Fibroblast of peridontal ligament (primary cell): ENCODE measurements around the gene MYBPHL.

Experiments used
- DNase-seq: peaks from one replicate; pipeline ENCODE4 v3.0.0-alpha.2; 2010; ENCODE audit errors: extremely low read depth

The MYBPHL gene

DNA sequence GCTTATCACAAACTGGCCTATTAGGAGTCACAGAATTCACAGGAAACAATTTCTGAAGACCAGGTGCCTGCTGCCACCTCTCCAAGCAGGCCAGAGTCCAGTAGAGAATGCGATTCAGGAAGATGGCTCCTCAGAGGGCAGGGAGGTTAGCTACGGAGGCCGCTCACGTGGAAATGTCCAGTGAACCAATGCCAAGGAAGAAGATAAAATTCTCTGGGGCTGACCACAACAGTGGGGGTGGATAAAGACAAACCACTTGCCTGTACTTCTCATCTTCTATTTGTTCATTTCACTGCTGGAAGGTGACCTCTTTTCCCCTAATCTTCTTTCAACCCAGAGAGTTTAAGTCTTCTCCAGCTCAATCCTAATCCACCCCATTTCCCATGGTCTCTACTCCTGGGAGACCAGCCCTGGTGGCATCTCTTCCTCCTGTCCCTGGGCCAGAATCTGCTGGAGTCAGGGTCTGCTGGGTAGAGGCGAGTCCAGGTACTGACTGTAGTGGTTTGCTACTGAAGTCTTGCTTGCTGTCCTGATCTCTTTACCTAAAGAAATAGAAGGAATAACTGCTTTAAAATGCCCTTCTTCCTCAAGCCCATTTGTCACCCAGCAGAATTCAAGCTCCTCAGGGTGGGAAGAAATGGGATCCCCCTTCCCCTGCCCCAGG lies 27.1 kb downstream of the MYBPHL start:
- DNase-seq = no peak

DNA sequence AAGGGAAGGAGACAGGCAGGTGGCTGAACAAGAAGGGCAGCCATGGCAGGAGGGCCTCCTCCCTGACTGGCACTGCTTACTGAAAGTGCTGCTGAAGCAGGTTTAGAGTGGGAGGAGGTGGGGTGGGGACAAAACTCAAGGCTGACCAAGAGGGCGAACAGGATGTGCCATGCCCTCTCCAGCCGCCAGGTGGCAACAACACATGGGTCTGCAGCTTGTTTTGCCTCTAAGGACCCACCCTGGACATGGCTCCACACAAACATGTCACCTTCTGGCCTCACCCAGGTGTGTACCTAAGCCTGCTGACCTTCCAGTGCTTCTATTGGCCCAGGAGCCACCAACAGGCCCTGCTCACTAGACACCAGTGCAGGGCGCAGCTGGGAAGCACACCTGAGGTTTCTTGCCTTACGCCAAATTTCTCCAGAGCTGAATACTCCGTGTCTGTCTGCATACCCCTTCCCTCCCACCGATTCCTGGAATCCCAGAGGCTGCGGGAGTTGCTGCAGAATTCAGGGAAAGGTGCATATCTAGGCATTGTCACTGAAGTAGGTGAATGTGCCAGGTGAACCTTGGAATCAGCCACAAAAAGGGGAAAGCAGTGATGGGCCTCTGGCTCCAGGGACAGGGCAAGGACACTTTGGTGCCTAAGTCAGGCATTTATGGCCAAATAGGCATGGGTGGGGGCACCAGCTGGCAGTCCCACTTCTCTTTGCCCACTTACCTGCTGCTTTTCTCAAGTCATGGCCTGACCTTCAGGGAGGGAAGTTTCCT lies 29.2 kb downstream of the MYBPHL start:
- peak; percentile 64 for DNase-seq

DNA sequence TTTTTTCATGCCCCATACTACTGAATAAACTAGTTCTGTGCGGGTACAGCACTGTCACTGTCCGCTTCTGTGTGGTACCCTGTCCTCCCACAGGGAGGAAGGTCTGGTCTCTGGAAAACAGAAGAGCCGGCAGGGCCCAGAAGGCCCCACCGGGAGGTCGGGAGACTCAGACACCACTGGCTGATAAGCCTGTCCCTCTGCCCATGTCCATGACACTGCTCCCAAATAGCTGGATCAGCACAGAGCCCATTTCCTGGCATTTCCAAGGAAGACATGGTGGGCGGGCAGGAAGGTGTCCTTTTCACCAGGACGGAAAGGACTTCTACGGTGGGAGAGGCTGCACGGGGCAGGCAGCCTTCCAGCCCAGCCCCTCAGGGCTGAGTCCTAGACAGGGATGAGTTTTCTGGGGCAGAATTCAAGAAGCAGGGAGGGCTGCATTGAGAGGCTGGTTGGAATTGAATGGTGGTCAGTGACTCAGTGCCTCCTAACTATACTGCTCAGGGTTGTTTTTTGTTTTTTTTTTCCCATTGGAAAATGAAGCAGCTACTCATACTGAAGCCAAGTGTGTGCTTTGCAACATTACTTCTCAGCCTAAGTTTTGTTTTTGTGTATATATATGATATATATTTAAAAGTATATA lies 31.0 kb downstream of the MYBPHL start:
- DNase-seq = peak; percentile 69

DNA sequence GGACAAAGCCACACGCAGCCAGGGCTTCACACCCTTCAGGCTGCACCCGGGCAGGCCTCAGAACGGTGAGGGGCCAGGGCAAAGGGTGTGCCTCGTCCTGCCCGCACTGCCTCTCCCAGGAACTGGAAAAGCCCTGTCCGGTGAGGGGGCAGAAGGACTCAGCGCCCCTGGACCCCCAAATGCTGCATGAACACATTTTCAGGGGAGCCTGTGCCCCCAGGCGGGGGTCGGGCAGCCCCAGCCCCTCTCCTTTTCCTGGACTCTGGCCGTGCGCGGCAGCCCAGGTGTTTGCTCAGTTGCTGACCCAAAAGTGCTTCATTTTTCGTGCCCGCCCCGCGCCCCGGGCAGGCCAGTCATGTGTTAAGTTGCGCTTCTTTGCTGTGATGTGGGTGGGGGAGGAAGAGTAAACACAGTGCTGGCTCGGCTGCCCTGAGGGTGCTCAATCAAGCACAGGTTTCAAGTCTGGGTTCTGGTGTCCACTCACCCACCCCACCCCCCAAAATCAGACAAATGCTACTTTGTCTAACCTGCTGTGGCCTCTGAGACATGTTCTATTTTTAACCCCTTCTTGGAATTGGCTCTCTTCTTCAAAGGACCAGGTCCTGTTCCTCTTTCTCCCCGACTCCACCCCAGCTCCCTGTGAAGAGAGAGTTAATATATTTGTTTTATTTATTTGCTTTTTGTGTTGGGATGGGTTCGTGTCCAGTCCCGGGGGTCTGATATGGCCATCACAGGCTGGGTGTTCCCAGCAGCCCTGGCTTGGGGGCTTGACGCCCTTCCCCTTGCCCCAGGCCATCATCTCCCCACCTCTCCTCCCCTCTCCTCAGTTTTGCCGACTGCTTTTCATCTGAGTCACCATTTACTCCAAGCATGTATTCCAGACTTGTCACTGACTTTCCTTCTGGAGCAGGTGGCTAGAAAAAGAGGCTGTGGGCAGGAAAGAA lies 32.0 kb downstream of the MYBPHL start:
- no peak for DNase-seq

DNA sequence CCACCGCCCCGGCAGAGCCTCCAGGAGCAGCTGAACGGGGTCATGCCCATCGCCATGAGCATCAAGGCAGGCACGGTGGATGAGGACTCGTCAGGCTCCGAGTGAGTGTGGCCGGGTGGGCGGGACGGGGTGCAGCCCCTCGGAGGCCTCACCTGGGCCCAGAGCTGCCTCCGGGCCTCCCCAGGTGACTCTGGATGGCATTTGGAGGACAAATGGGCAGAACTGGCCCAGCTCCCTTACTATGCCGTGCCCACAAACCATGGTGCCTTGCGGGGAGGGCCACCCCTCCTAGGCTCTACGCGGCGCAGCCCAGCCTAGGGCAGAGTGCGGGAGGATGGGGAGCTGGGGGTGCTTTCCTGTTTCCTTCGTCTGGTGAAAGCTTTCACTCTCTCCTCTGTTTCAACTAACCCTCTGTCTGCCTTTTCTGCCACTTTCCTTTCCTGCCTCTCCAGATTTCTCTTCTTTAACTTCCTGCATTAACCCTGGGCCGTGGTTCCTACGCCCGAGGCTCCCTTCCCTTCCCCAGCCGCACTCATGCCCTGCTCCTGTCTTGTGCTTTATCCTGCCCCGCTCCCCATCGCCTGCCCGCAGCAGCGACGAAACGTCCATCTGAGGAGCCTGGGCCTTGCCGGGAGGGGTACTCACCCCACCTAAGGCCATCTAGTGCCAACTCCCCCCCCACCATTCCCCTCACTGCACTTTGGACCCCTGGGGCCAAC lies 33.1 kb downstream of the MYBPHL start:
- DNase-seq = no peak

DNA sequence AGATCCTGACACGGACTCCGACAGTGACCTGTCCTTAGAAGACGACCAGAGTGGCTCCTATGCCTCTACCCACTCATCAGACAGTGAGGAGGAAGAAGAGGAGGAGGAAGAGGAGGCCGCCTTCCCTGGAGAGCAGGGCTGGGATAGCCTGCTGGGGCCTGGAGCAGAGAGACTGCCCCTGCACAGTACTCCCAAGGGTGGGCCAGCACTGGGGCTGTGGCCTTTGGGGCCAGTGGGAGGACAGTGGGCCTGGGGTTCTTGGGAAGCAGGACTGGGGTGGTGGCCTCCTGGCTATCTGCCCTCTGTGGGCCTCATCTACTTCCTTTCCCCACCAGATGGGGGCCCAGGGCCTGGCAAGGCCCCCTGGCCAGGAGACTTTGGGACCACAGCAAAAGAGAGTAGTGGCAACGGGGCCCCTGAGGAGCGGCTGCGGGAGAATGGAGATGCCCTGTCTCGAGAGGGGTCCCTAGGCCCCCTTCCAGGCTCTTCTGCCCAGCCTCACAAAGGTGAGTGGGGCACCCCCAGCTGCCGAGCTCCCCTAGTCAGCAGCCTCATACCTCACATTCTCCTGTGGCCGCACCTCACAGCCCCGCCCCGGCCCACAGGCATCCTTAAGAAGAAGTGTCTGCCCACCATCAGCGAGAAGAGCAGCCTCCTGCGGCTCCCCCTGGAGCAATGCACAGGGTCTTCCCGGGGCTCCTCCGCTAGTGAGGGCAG lies 33.8 kb downstream of the MYBPHL start:
- no peak for DNase-seq

DNA sequence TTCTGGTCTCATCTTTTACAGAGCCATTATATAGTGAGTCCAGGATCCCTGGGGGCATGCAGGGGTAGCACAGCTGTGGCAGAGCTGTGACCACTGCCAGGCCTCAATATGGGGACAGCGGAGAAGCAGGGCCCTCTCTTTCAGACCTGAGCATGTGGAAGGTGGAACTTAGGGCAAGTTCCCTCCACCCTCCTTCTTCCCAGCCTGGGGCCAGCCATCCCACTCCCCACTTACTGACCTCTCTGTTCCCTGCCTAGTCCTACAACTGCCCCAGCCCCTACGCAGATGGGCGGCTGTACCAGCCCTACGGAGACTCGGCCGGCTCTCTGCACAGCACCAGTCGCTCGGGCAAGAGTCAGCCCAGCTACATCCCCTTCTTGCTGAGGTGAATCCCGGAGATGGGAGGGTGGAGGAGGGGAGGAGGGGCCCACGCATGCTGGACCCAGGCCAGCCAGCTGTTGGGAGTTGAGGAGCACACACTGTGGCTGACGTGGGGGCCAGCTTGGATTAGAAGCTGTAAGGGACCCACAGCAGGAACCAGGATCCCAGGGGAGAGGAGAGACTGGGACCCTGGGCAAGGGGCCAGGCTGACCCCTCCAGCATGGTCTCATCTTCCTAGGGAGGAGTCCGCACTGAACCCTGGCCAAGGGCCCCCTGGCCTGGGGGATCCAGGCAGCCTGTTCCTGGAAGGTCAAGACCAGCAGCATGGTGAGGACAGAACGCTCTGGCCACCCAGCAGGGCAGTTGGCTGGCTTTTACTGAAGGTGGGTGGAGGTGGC lies 34.6 kb downstream of the MYBPHL start:
- no peak for DNase-seq

DNA sequence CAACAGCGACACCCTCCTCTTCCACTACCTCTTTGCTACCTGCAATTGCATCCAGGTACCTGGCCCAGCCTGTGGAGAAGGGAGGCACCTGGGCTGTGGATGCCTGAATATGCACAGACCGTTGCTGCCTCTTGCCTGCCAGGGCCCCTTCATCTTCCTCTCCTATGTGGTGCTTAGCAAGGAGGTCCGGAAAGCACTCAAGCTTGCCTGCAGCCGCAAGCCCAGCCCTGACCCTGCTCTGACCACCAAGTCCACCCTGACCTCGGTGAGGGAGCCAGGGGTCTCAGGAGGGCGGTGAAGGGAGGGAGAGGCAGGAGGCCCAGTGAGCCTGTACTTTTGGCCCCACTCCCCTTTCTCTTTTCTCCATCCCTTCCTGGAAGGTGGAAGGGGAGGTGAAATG lies 35.4 kb downstream of the MYBPHL start:
- DNase-seq = no peak

DNA sequence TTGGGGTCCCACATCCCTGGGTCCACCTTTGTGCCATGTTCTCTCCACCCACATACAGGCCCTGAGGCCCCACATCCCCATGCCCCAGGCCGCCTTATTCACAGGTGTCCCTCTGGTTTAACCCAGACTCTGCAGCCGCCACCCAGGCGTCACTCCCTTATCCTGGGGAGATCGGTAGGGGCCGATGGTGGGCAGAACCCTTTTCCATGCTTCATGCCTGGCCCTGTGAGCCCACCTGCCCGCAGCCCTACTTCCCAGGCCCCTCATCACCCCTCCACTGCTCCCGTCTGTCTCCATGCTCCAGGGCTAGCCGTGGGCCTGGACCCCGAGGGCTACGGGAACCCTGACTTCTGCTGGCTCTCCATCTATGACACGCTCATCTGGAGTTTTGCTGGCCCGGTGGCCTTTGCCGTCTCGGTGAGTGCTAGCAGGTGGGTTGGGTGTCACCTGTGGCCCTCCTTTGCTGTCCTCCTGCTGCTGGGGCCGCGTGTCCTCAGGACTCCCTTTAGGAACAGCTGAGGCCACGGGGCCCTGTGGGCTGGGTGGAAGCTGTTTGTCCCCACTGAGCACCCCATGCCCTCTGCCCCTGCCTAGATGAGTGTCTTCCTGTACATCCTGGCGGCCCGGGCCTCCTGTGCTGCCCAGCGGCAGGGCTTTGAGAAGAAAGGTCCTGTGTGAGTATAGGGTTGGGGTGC lies 36.0 kb downstream of the MYBPHL start:
- no peak for DNase-seq

DNA sequence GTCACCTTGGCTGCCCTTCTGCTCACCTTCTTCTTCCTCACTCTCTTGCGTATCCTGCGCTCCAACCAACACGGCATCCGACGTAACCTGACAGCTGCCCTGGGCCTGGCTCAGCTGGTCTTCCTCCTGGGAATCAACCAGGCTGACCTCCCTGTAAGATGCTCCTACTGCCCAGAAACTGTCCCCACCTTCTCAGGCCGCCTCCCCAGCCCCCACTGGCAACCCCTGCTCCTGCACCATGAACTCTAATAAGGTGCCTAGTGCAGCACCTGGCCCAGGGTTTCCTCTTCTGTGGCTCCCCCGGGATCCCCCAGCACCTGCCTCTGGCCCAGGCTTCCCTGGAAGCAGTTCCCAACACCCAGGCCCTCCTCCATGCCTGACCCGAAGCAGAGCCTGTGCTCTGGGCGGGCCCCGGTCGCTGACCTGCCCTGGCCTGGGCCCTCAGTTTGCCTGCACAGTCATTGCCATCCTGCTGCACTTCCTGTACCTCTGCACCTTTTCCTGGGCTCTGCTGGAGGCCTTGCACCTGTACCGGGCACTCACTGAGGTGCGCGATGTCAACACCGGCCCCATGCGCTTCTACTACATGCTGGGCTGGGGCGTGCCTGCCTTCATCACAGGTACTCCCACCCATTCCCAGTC lies 36.7 kb downstream of the MYBPHL start:
- DNase-seq = no peak

DNA sequence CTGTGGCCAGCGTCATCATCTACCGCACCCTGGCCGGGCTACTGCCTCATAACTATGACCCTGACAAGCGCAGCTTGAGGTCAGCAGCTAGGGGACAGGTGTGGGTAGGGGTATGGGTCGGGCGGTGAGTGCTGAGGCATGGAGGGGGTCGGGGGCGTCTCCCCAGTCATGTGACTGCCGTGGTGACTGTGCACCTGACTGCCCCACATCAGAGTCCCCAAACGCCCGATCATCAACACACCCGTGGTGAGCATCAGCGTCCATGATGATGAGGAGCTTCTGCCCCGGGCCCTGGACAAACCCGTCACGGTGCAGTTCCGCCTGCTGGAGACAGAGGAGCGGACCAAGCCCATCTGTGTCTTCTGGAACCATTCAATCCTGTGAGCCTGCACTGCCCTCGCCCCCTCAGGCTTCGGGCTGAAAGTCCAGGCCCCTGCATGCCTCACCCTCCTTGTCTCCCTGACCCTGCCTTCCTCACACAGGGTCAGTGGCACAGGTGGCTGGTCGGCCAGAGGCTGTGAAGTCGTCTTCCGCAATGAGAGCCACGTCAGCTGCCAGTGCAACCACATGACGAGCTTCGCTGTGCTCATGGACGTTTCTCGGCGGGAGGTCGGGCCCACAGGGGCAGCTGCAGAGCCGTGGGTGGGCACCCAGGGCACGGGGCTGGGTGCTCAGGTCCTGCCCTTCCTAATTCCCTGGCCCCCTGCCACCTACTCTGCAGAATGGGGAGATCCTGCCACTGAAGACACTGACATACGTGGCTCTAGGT lies 37.4 kb downstream of the MYBPHL start:
- DNase-seq = no peak

DNA sequence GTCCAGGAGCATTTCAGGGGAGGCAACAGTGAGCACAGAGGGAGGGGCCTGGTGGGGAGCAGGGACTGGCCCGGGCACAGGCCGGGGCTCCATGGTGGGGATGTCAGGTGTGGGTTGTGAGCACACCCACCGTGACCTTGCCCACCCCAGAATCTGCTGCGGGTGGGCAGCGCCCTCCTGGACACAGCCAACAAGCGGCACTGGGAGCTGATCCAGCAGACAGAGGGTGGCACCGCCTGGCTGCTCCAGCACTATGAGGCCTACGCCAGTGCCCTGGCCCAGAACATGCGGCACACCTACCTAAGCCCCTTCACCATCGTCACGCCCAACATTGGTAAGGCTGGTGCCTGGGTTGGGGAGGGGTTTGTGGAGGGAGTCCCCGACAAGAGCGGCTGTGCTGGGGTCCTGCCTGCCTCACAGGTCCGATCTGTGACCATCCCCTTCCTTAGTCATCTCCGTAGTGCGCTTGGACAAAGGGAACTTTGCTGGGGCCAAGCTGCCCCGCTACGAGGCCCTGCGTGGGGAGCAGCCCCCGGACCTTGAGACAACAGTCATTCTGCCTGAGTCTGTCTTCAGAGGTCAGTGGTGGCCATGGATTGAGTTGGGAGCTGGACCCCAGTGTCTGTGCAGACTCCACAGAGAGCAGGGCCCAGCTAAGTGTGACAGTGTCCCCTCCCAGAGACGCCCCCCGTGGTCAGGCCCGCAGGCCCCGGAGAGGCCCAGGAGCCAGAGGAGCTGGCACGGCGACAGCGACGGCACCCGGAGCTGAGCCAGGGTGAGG lies 38.2 kb downstream of the MYBPHL start:
- DNase-seq = no peak

DNA sequence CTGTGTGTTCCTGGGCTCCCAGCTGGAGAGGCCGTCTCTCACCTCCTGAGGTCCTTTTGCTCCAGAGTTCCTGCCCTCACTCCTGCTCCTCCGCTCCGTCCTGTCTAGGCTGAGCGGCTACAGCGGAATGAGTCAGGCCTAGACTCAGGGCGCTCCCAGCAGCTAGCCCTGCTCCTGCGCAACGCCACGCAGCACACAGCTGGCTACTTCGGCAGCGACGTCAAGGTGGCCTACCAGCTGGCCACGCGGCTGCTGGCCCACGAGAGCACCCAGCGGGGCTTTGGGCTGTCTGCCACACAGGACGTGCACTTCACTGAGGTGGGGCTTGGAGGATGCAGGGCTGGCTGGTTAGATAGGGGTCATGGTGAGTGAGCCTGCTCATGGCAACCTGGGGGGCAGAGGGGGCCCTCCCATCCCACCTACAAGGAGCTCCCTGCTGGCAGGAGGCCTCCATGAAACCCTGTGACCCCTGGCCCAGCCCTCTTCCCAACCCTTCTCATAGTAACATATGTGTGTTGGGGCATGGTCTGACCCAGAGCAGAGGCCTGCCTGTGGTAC lies 39.0 kb downstream of the MYBPHL start:
- no peak for DNase-seq

DNA sequence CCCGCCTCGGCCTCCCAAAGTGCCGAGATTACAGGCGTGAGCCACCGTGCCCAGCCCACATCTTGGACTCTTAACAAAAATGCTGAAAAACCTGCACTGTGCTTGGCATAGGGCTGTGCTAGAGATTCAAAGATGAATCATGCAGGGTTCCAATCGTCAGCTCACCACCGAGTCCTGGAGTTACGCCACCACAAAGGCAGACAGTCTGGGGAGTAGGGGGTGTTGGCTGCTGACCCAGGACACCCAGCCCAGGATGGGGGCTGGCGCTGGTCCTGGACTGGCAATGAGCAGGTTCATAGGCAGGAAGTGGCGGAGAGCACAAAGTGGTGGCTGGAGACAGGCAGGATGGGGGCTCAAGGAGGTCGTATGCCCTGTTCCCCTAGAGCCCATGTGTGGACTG lies 39.8 kb downstream of the MYBPHL start:
- DNase-seq = peak; percentile 52

DNA sequence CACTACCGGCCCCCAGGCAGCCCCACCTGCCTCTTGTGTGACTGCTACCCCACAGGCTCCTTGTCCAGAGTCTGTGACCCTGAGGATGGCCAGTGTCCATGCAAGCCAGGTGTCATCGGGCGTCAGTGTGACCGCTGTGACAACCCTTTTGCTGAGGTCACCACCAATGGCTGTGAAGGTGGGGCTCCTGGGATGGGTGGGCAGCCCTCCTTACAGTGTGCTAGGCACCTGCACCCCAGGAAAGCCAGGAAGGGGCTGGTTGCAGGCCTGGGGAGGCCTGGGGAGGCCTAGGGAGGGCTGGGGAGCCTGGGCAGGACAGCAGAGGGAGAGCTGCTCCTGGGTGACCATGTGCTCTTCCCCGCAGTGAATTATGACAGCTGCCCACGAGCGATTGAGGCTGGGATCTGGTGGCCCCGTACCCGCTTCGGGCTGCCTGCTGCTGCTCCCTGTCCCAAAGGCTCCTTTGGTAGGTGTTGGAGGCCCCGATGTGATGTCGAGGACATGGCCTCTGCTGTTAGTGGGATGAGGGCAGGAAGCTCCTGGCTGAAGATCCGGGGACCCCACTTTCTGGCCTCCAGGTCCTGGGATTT lies 41.0 kb downstream of the MYBPHL start:
- no peak for DNase-seq

DNA sequence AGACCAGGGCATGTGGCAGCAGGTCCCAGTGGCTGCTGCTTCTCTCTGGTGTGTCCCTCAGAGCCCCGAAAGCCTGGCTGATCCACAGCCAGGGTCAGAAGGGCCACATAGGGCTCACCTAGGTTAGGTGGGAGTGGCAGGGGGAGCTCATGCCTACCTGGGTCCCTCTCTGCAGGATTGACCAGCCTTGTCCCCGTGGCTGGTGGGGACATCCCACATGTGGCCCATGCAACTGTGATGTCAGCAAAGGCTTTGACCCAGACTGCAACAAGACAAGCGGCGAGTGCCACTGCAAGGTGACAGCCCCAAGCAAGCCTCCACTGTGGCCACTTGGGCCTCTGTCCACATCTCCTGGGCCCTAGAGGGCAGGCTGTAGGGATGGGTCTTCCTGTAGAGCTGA lies 41.8 kb downstream of the MYBPHL start:
- no peak for DNase-seq
